Measurements from ENCODE around the gene PON2. TPM values are rescaled to one million over a fixed set of nuclear protein-coding genes. Genes with fewer than 3 reads are reported as not detected.

Gene PON2
- polyA plus RNA-seq, 1 donor (not counting 4 experiments of a cell fraction or from before 2014, with no cell fraction given): 98.1 TPM

DNA sequence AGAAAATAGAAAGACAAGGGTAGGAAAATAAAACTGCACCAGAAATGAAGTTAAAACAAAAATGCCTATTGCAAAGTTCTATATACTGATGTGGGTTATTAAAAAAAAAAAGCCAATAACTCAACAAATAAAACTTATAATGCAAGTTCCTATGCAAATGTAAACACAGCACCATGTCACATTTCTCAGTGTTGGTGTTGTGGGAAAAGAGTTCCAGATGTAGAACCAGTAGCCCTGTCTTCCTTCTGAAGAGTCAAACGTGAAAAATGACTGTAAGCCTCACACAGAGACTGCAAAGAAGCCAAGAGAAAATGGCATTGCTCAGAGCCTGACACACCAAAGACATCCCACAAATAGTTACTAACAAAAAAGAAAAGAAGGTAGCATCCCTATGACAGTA is 10.1 kb downstream of the PON2 start:
- H3K9me1 ChIP-seq (ENCODE audit: control insufficient read depth, extremely low read depth, insufficient read depth, low read length): no peaks in the 10 kb centered on the region
- no peaks in the 10 kb centered on the region for H3K27me3 ChIP-seq (ENCODE audit: control insufficient read depth, extremely low read depth, insufficient read depth, low read length)
- H3K4me1 ChIP-seq (ENCODE audit: control insufficient read depth, extremely low read depth, insufficient read depth, low read length): no peaks in the 10 kb centered on the region
- H3K9ac ChIP-seq (ENCODE audit: control insufficient read depth, extremely low read depth, insufficient read depth, low read length): no peak overlapping the region
- no peak for DNase-seq (ENCODE audit: low read depth, low spot score)
- no peak overlapping the region for H3K4me3 ChIP-seq (ENCODE audit: control insufficient read depth in 2 of 3, extremely low read depth in 1 of 3, insufficient read depth in 2 of 3, low read depth in 1 of 3, low read length in 3 of 3)
- H3K9me3 ChIP-seq (ENCODE audit: control insufficient read depth, low read depth, low read length): no peaks in the 10 kb centered on the region
- no peak overlapping the region for H3K4me2 ChIP-seq (ENCODE audit: control insufficient read depth, extremely low read depth, insufficient read depth, low read depth, low read length)
- no peaks in the 10 kb centered on the region for H3K36me3 ChIP-seq (ENCODE audit: control insufficient read depth in 2 of 2, extremely low read depth in 1 of 2, insufficient read depth in 2 of 2, low read length in 2 of 2)
- dilution Hi-C loops (cut with MboI; ENCODE audit: extremely low pct_ligation_motif_present, low sequenced_read_pairs): no loop called here
- H4K20me1 ChIP-seq (ENCODE audit: control insufficient read depth, extremely low read depth, insufficient read depth, low read length): no peaks in the 10 kb centered on the region
- no peak overlapping the region for H3K27ac ChIP-seq (ENCODE audit: control insufficient read depth, insufficient read depth, low read length)
- H2AFZ ChIP-seq (ENCODE audit: control insufficient read depth, low read length): no peak overlapping the region
- no peaks in the 10 kb centered on the region for H3K79me2 ChIP-seq (ENCODE audit: control insufficient read depth, insufficient read depth, low read length)
- TF ChIP-seq, protein P1, sequence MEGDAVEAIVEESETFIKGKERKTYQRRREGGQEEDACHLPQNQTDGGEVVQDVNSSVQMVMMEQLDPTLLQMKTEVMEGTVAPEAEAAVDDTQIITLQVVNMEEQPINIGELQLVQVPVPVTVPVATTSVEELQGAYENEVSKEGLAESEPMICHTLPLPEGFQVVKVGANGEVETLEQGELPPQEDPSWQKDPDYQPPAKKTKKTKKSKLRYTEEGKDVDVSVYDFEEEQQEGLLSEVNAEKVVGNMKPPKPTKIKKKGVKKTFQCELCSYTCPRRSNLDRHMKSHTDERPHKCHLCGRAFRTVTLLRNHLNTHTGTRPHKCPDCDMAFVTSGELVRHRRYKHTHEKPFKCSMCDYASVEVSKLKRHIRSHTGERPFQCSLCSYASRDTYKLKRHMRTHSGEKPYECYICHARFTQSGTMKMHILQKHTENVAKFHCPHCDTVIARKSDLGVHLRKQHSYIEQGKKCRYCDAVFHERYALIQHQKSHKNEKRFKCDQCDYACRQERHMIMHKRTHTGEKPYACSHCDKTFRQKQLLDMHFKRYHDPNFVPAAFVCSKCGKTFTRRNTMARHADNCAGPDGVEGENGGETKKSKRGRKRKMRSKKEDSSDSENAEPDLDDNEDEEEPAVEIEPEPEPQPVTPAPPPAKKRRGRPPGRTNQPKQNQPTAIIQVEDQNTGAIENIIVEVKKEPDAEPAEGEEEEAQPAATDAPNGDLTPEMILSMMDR (optimal IDR thresholded peaks at IDR 0.05 in 1 of 3, IDR thresholded peaks at IDR 0.05 in 1 of 3, conservative IDR thresholded peaks at IDR 0.05 in 1 of 3; ENCODE audit: extremely low read depth in 1 of 3, insufficient read depth in 2 of 3, low read length in 3 of 3): no peak
- FAIRE-seq: no peak

DNA sequence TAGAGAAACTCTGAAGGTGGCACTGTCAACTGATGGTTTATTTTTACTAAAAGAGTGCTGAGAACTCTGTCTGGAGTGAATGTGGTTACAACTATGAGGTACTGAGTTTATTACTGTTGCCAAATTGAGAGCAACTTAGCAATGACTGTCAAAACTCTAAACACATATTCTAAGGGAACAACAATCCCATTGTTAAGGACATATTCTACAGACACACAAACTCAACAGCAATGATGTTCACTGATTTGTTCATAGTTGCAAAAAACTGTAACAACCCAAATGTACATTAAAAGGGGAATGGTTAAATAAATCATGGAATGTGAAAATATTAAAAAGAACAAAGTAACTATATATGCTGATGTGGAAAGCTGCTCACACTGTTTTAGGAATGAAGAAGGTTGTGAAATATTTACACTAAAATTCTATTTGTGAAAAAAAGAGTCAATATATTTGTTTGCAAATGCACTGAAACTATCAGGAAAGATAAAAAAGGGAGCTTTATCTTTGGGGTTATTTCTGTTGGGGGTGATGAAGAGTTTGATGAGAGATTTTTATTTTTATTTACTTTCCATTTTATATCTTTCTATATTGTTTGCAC is 12.9 kb downstream of the PON2 start:
- Histone ChIP-seq H3K9me3 (ENCODE audit: control insufficient read depth, low read depth, low read length) (no peaks in the 10 kb centered on the region), H3K9ac (ENCODE audit: control insufficient read depth, extremely low read depth, insufficient read depth, low read length) (no peak overlapping the region), H3K4me3 (ENCODE audit: control insufficient read depth in 2 of 3, extremely low read depth in 1 of 3, insufficient read depth in 2 of 3, low read depth in 1 of 3, low read length in 3 of 3) (no peak overlapping the region), H2AFZ (ENCODE audit: control insufficient read depth, low read length) (no peak overlapping the region), H3K27me3 (ENCODE audit: control insufficient read depth, extremely low read depth, insufficient read depth, low read length) (no peaks in the 10 kb centered on the region), H3K4me1 (ENCODE audit: control insufficient read depth, extremely low read depth, insufficient read depth, low read length) (no peaks in the 10 kb centered on the region), H3K36me3 (ENCODE audit: control insufficient read depth in 2 of 2, extremely low read depth in 1 of 2, insufficient read depth in 2 of 2, low read length in 2 of 2) (no peaks in the 10 kb centered on the region), H3K27ac (ENCODE audit: control insufficient read depth, insufficient read depth, low read length) (no peak overlapping the region), H3K4me2 (ENCODE audit: control insufficient read depth, extremely low read depth, insufficient read depth, low read depth, low read length) (no peak overlapping the region), H3K79me2 (ENCODE audit: control insufficient read depth, insufficient read depth, low read length) (no peaks in the 10 kb centered on the region), H4K20me1 (ENCODE audit: control insufficient read depth, extremely low read depth, insufficient read depth, low read length) (no peaks in the 10 kb centered on the region), H3K9me1 (ENCODE audit: control insufficient read depth, extremely low read depth, insufficient read depth, low read length) (no peaks in the 10 kb centered on the region)
- dilution Hi-C loops (cut with MboI; ENCODE audit: extremely low pct_ligation_motif_present, low sequenced_read_pairs): no loop called here
- TF ChIP-seq, protein P1 (optimal IDR thresholded peaks at IDR 0.05 in 1 of 3, IDR thresholded peaks at IDR 0.05 in 1 of 3, conservative IDR thresholded peaks at IDR 0.05 in 1 of 3; ENCODE audit: extremely low read depth in 1 of 3, insufficient read depth in 2 of 3, low read length in 3 of 3): no peak
- no peak for TF ChIP-seq EZH2 (IDR thresholded peaks at IDR 0.05; ENCODE audit: low read length)
- DNase-seq (ENCODE audit: low read depth, low spot score) (no peak), FAIRE-seq (no peak)

All from keratinocyte (primary cell).